ENCODE data around the gene YPEL3.
A peak's percentile ranks its signal among the peaks of the same experiment; 100 is the strongest.

YPEL3 gene

GRCh38 chr16:30090610-30091331 lies 5.2 kb downstream of the YPEL3 start:
- no peak for DNase-seq (ENCODE audit: low read depth in 2 of 2)

- DNase-seq (ENCODE audit: low read depth in 2 of 2) = no peak
Observed at GRCh38 chr16:30088832-30089624, 7.0 kb downstream of the YPEL3 start.

DNA sequence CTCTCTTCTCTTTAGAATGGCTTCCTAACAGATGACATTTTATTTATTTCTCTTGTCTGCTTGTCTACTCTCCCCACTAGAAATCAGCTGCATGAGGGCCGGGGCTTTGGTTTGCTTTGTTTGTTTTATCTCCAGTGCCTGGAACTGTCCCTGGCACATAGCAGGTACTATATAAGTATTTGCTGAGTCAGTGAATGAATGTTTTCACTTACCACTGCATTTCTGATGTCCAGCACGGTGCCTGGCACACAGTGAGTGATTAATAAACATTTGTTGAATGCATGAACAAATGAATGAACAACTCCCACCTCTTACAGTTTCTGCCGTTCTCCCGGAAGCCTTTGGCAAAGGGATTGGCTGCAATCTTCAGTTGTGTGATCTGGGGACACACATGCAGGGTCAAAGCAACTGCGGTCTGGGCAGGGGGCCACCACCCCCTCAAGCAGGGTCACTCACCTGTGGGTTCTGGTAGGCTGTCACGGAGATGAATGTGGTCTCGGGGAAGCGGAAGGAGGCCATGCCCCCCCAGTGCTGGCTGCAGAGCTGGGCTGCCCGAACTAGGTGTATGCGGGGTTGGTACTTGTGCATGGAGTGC lies 7.7 kb downstream of the YPEL3 start:
- no peak for DNase-seq (ENCODE audit: low read depth in 2 of 2)

- no peak for DNase-seq (ENCODE audit: low read depth in 2 of 2)
Observed at GRCh38 chr16:30087181-30087898, 8.7 kb downstream of the YPEL3 start.

DNA sequence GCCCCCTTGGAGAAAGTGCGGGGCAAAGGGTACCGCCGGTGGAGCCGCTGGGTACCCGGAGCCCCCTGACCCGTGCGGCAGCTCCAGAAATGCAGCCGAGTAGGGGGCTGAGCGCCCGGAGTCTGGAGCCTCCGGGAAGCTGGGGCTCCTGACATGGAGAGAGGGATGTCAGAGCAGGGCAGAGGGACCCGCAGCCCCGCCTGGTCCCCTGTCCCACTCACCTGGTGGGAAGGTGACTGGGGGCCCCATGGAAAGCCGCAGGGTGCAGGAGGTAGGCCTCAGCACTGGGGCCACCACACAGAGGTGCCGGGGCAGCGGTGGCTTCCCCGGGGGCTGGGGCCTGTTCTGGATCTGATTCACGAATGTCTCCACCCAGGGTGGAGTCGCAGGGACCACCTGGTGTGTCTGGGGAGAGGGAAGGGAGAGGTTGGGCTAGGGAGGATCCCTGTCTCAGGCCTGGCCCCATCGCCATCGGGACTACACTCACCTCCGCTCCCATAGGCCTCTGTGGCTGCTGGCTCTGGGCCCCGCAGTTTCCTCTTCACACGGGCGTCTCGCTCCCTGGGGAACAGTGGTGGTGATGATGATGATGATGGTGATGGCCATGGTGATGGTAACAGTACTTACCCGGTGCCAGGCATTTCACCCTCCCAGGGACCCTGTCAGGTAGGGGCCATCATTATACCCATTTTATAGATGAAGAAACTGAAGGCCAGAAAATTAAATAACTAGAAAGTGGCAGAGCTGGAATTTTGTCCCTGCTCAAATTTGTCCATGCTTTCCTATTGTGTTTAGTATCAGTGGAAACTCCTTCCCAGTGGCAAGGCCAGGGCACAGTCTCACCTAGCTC lies 9.5 kb downstream of the YPEL3 start:
- no peak for DNase-seq (ENCODE audit: low read depth in 2 of 2)

DNA sequence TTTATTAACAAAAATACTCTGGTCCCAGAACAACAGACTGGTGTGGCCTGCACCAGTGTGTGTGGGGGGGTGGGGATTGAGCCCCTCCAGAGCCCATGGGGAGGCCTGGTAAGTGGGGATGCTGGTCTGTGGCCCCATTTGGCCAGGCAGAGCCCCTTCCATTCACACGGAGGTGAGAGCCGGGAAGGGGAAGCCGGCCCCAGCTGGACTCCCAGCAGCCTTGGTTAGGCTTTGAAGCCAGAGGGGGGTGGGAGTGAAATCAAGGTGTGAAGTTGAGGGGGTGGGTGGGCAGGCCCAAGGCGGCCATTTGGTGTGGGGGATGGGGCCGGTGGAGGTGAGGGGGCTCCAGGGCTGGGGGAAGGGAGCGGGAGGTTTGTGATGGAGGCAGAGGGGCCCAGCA lies 10.2 kb downstream of the YPEL3 start:
- no peak for DNase-seq (ENCODE audit: low read depth in 2 of 2)

DNA sequence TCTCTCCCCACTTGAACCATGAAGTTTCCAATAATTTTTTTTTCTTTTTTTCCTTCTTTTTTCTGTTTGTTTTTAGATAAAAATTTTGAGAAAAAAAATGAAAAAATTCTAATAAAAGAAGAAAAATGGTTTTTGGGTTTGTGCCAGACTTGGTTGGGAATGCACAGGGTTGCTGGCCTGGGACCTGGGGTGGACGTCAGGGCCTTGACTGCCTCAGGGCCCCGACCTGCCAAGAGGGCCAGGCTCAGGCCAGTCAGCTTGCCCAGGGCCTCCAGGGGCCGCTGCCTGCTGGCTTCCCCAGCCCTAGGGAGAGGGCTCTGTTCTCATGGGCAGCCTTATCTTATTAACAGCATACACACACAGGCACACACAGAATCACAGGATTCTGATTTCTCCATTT lies 10.8 kb downstream of the YPEL3 start:
- no peak for DNase-seq (ENCODE audit: low read depth in 2 of 2)

DNA sequence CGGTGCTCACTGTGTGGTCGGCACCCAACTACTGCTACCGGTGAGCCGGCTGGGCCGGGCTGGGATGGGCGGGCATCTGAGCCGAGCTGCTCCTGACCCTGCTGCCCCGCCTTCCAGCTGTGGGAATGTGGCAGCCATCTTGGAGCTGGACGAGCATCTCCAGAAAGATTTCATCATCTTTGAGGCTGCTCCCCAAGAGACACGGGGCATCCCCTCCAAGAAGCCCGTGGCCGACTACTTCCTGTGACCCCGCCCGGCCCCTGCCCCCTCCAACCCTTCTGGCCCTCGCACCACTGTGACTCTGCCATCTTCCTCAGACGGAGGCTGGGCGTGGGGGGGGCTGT lies 11.2 kb downstream of the YPEL3 start:
- DNase-seq (ENCODE audit: low read depth in 2 of 2) = no peak

GRCh38 chr16:30084096-30084815 lies 11.8 kb downstream of the YPEL3 start:
- DNase-seq (ENCODE audit: low read depth in 2 of 2) = no peak

- no peak for DNase-seq (ENCODE audit: low read depth in 2 of 2)
Observed at GRCh38 chr16:30083216-30084055, 12.6 kb downstream of the YPEL3 start.

DNA sequence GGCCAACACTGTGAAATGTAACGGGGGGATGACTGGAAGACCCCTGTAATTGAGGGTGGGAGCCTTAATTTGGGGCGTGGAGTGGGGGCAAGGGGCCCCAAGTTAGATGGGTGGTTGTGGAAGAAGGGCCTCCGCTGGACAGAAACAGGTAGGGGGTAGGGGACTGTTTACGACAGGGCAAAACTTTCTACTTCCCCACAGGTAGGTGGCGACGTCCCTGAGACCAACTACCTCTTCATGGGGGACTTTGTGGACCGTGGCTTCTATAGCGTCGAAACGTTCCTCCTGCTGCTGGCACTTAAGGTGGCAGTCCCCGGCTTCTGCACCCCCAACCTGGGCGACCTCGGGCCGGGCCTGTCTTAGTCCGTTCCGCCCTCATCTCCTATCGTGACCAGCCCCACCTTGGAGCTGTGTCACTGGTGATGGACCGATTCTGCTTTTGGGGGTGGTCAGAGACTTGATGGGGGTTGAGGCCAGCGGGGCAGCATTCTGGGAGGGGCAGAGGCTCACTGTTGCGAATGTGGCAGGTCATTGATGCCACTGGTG lies 13.4 kb downstream of the YPEL3 start:
- DNase-seq (ENCODE audit: low read depth in 2 of 2) = no peak

GRCh38 chr16:30079480-30079879 lies 16.5 kb downstream of the YPEL3 start:
- DNase-seq (ENCODE audit: low read depth in 2 of 2) = no peak

DNA sequence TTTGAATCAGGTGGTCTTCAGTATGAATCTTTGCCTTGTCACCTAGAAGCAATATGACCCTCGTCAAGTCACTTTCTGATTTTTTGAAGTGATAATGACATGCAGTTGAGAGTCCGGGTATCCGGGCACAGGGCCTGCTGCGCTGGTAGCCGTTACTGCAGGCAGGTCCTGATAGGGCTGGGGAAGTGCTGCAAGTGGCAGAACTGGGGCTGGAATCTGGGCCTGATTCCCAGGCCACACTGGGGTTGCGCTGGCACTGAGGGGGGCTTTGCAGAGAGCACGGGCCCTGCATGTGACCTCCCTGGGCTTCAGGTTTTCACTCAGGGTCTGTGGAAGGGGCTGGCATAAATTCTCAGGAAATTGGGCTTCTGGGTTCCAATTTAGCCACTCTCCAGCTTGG lies 17.3 kb downstream of the YPEL3 start:
- DNase-seq (ENCODE audit: low read depth in 2 of 2) = no peak

GRCh38 chr16:30077656-30078055 lies 18.4 kb downstream of the YPEL3 start:
- DNase-seq (ENCODE audit: low read depth in 2 of 2) = no peak

DNA sequence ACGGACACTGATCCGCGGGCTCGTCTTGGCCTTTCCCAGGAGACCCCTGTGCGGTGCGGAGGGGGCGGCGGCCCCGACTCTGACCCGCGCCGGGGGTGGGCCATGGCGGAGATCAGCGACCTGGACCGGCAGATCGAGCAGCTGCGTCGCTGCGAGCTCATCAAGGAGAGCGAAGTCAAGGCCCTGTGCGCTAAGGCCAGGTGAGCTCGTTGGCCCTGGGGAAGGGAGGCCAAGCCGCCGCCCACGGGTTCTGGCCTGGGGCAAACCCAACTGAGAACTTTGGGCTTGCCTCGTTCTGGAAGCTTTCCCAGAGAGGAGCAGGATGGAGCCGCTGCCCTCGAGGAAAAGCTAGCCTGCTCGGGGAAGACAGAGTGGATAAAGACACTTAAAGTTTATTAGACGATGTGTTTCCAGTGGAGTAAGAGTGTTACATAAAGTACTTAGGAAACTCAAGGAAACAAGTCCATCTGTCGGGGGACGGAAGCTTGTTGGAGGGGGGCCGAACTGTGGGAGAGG lies 19.7 kb downstream of the YPEL3 start:
- DNase-seq (ENCODE audit: low read depth in 2 of 2) = no peak

- DNase-seq (ENCODE audit: low read depth in 2 of 2) = peak; percentile 87 to 89
Observed at GRCh38 chr16:30075503-30076275, 20.3 kb downstream of the YPEL3 start, which contains the start of gene PPP4C. Gene PPP4C, plus strand, starts transcription at chr16:30075994. Its CDS starts 384 bp downstream, at chr16:30076378.

DNA sequence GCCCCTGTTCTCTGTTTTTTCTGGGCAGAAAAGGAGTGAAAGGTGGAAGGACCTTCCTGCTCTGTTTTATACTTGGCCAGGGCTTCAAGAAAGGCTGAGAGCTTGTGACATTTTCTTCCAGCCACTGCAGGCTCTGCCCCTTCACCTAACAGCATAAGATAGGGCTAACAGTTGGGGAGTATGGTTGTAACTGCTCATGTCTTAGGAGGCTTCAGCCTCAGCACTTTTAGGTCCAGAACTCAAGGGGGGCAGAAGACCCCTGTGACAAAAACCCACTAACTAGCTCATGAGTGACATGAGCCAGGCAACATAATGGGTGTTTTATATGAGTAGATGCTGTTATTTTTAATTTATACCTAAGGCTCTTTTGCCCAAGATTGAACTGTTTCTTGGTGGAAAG lies 25.5 kb downstream of the YPEL3 start:
- no peak for DNase-seq (ENCODE audit: low read depth in 2 of 2)
